HG02973 (cell line): ENCODE results near the gene MARCKSL1.
"Not testable (repeated sequence)": the region's sequence is repeated elsewhere in the genome, so short reads cannot be mapped to it uniquely, and the experiment has no call there.

Experiments
- ATAC-seq: cut with Tn5 transposase; IDR thresholded peaks from one replicate; pipeline ENCODE4 v1.9.1; 2021; ENCODE audit warnings: moderate library complexity; ENCODE audit not compliant: unreplicated experiment

Gene MARCKSL1

DNA sequence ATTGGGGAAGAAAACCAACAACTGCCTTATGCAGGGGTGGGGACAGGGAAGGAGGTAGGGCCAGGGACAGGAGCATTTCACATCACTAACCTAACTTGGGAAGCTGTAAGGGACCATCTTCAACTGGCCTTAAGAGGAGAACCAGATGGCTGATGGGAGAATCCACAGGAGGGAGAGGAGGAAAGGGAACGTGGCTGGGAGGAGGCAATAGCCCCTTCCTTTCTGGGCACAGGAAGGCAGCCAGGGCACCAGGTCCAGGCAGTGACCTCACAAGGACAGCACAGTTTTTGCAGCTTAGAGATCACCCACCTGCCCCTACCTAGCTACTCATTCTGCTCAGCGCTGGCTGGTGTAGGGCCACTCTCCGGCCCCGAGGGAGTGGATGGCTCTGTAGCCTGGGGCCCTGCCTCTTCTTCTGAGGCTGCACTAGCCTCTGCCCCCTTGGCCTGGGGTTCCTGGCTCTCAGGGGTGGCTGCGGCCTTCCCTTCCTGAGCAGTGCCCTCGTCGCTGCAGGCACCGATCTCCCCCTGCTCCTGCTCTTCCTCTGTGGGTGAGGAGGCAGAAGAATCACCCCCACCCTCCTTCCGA lies 1.7 kb downstream of the MARCKSL1 start:
- ATAC-seq: no peak

DNA sequence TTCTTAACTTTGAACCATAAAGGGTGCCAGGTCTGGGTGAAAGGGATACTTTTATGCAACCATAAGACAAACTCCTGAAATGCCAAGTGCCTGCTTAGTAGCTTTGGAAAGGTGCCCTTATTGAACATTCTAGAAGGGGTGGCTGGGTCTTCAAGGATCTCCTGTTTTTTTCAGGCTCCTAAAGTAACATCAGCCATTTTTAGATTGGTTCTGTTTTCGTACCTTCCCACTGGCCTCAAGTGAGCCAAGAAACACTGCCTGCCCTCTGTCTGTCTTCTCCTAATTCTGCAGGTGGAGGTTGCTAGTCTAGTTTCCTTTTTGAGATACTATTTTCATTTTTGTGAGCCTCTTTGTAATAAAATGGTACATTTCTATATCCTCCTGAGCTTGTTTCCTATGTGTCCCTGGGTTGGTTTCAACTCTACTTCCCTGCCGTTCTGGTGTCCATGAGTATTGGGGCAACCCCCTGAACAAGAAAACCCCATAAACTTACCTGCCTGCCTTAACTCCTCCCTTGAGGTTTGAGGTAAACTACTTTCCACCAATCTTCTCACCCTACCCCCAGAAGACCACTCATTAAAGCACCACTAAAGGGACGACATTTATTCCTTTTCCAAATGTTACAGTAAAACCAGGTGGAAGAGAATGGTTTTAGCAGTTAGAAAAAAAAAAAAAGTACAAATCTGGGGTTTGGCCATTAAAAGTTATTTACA lies 2.6 kb downstream of the MARCKSL1 start:
- no peak for ATAC-seq

DNA sequence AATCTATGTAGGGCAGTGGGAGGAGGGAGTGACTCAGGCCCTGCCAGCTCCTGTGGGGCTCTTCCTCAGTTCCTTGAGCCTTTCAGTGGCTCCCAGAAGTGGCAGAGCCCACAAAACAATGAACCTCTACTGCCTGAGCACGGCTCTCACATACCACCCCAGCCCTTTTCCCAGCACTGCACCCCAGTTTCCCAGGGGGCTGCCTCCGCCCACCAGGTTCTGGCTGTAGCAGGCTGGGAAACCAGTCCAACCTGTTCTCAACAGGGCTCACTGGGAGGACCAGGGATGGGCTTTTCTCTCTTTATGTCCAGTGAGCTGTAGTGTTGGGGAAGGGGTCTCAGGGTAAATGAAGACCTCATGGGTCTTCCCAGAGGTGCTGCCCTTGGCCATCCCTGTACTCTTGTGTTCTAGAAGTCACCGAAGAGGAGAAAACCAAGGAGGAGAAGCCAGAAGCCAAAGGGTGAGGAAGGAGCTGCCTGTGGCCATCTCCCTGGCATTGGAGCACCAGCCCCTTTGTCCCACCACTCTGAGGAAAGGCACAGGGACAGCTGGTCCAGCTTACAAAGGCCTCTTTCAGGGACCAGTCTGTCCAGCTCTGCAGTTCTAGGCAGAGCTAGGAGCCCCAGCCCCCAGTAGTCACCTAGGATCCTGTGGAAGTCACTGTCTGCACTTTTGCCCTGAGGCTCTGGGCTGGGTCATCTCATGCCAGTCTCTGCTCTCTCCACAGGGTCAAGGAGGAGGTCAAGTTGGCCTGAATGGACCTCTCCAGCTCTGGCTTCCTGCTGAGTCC lies 3.5 kb downstream of the MARCKSL1 start:
- no peak for ATAC-seq

- no peak for ATAC-seq
These were observed 4.5 kb downstream of the MARCKSL1 start for GRCh38 chr1:32331549-32331948.

GRCh38 chr1:32330558-32331151 lies 5.4 kb downstream of the MARCKSL1 start:
- no peak for ATAC-seq

DNA sequence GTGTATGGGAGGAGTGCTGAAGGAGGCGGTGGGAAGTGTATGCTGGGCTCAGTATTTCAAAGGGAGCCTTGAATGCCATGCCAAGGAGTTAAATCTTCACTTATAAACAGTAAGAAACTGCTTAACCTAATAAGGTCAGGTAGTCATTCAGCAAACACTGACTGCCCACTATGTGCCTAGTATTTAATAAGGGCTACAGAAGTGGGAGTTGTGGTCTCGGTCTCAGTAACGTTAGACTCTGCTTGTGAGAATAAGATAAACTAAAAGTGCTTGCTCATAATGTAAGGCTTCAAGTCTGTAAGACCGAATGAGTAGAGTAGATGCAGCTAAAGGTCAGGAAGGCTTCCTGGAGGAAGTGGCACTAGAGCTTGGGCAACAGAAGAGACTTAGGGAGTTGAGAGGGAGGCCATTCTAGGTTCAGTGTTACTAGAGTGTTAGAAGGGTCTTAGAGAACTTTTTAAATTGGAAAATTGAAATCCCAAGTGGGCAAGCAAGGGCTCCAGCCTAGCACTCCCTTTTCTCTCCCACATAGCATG lies 6.0 kb downstream of the MARCKSL1 start:
- no peak for ATAC-seq

- ATAC-seq: no peak
These were observed 8.8 kb downstream of the MARCKSL1 start for GRCh38 chr1:32327204-32327603.

- no peak for ATAC-seq
These were observed 14.2 kb downstream of the MARCKSL1 start for GRCh38 chr1:32321712-32322291.

- ATAC-seq: no peak
These were observed 17.7 kb downstream of the MARCKSL1 start for GRCh38 chr1:32318127-32318869.

- ATAC-seq: no peak
These were observed 19.1 kb downstream of the MARCKSL1 start for GRCh38 chr1:32316903-32317277.

GRCh38 chr1:32311709-32312393 lies 24.2 kb downstream of the MARCKSL1 start:
- no peak for ATAC-seq

DNA sequence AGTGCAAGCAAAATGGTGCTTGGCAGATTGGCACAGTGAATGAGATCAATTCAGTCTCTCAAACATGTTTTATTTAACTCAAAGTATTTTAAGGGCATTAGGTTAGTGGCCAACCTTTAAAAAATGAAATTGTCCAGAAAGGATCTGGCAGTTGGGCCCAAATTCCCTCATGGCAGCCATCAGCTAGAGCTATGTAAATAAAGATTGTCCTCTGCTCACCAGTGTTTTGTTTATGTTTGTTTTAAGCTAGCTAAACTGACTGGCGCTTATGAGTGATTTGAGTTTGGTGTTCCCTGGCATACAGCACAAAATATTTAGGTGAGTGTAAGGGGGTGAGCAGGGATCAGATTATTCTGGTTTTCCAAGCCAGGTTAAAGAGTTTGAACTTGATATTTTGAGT lies 26.1 kb downstream of the MARCKSL1 start:
- ATAC-seq: no peak

DNA sequence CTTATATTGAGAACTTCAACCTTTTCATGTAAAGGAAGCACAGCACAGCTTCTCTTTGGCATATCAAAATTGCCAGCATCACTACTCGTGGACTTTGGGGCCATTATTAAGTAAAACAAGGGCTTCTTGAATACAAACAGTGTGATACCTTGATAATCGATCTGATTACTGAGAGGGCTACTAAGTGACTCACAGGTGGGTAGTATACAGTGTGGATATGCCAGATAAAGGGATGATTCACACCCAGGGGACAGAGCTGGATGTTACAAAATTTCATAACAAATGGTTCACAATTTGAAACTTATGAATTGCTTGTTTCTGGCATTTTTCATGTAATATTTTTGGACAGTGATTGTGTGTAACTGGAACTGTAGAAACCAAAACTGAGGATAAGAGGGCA lies 28.7 kb downstream of the MARCKSL1 start:
- ATAC-seq: no peak

GRCh38 chr1:32305310-32305709 lies 30.7 kb downstream of the MARCKSL1 start:
- ATAC-seq: no peak

DNA sequence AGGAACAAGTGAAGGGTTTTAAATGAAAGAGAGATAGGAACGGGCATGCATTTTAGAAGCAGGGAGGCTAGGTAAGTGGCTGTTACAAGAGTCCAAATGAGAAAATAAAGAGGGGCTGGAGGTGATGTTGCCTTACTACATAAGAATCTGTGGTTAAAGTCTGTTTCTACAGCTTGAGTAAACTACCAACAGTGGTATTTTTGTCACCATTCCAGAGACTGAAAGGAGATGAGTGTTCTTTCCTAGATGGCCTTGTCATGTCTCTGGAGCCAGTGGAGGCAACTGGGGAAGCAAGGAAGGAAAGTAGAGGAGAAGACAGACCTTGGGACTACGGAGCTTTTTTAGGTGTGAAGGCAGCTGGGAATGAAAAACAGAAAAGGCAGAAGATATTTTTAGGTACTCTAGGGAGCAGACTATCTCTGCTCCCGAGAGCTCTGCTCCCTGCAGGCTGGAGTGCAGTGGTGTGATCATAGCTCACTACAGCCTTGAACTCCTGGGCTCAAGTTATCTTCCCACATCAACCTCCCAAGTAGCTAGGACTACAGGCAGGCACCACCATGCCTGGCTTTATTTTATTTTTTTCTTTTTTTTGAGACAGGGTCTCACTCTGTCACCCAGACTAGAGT lies 31.9 kb downstream of the MARCKSL1 start:
- ATAC-seq: no peak

DNA sequence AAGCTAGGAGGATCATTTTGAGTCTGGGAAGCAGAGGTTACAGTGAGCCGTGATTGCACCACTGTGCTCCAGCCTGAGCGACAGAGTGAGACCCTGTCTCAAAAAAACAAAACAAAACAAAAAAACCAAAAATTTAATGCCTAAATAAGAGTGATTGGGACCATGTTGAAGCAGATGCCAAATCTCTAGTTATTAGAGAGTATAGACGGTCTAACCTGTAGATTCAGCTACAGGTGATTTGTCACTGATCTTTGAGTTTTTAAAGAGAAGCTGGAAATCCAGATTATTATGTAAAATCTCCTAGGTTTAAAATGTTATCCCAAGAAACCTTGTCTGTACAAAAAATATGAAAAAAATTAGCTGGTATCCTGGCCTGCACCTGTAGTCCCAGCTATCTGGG lies 32.7 kb downstream of the MARCKSL1 start:
- no peak for ATAC-seq

GRCh38 chr1:32299327-32299726 lies 36.7 kb downstream of the MARCKSL1 start:
- ATAC-seq: no peak

GRCh38 chr1:32298211-32298610 lies 37.8 kb downstream of the MARCKSL1 start:
- not testable (repeated sequence) for ATAC-seq
